PC-3 (cell line): Measurements from ENCODE around the gene FUT1.

Experiments used
- EZH2phosphoT487 ChIP-seq: fragments of 300-600 bp; sonication (generic); IDR thresholded peaks from 2 replicates; pipeline ENCODE4 v1.6.1; 2018; ENCODE audit warnings: mild to moderate bottlenecking, antibody characterized with exemption, low read length, borderline replicate concordance
- TF ChIP-seq, protein P1 (sequence below): fragments of 300-600 bp; sonication (generic); conservative IDR thresholded peaks from 2 replicates; pipeline ENCODE4 v1.5.1; 2017; ENCODE audit warnings: antibody characterized with exemption, low read depth, mild to moderate bottlenecking, low read length

DNA sequence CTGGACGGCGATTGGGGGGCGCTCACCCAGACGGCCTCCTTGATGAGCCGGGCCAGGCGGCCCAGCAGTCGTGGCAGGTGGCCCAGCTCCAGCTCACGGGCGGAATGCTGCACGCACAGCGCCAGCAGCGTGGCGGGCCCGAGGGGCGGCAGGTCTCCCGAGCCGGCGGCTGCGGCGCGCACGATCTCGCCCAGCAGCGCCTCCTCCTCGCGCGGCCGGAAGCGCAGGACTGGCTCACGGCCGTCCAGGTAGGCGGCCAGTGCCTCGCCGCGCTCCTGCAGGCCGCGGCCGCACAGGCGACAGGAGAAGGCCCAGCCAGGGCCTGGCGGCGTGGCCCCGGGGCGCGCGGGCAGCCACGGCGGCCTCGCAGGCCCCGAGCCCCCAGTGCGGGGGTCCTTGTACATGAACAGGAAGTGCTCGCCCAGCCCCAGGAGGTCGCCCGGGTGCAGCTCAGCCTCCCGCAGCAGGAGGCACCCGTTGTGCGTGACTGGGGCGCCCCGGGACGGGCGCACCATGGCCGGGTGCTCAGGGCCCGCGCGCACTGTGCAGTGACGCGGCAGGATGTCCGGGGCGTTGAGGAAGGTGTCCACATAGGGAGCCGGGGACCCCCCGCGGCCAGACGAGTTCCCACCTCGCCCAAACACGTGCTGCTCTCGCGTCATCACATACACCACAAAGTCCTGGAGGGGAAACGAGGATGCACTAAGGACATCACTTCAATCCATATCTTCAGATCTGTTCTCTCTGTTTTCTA lies 23.4 kb downstream of the FUT1 start:
- TF ChIP-seq EZH2phosphoT487 = no peak
- TF ChIP-seq, protein P1, sequence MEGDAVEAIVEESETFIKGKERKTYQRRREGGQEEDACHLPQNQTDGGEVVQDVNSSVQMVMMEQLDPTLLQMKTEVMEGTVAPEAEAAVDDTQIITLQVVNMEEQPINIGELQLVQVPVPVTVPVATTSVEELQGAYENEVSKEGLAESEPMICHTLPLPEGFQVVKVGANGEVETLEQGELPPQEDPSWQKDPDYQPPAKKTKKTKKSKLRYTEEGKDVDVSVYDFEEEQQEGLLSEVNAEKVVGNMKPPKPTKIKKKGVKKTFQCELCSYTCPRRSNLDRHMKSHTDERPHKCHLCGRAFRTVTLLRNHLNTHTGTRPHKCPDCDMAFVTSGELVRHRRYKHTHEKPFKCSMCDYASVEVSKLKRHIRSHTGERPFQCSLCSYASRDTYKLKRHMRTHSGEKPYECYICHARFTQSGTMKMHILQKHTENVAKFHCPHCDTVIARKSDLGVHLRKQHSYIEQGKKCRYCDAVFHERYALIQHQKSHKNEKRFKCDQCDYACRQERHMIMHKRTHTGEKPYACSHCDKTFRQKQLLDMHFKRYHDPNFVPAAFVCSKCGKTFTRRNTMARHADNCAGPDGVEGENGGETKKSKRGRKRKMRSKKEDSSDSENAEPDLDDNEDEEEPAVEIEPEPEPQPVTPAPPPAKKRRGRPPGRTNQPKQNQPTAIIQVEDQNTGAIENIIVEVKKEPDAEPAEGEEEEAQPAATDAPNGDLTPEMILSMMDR = no peak
